Progenitor cell of endocrine pancreas (in vitro differentiated cells): ENCODE results near the gene ADCYAP1. TPM values are rescaled to one million over a fixed set of nuclear protein-coding genes. Genes with fewer than 3 reads are reported as not detected.

ENCODE experiments used
- DNase-seq: peaks from one replicate; pipeline ENCODE4 v3.0.0; 2021; ENCODE audit warnings: low spot score; ENCODE audit not compliant: unreplicated experiment
- H3K27ac Mint-ChIP-seq: 2 replicates; pipeline ENCODE4 v1.8.0; 2021; ENCODE audit warnings: mild to moderate bottlenecking, moderate library complexity, mixed read lengths
- H3K27me3 Mint-ChIP-seq: 2 replicates; pipeline ENCODE4 v1.8.0; 2021; ENCODE audit warnings: mixed read lengths
- H3K36me3 Mint-ChIP-seq: 2 replicates; pipeline ENCODE4 v1.8.0; 2022; ENCODE audit warnings: mixed read lengths; ENCODE audit not compliant: insufficient read depth
- H3K4me1 Mint-ChIP-seq: 2 replicates; pipeline ENCODE4 v1.8.0; 2021; ENCODE audit warnings: low read depth, mixed read lengths
- H3K4me3 Mint-ChIP-seq: 2 replicates; pipeline ENCODE4 v1.8.0; 2021; ENCODE audit warnings: low read depth, mild to moderate bottlenecking, moderate library complexity, mixed read lengths
- H3K9me3 Mint-ChIP-seq: 2 replicates; pipeline ENCODE4 v1.8.0; 2021; ENCODE audit warnings: low read depth, mixed read lengths
- total RNA-seq: library from RNA; stranded (reverse); gene quantifications from 2 replicates; pipeline ENCODE4 v1.2.1, GENCODE V29; 2021
- TF ChIP-seq, protein P1 (sequence below): fragments of 200-600 bp; sonication (generic); IDR thresholded peaks from one replicate; pipeline ENCODE4 v1.5.0; 2021; ENCODE audit warnings: antibody characterized with exemption, mild to moderate bottlenecking; ENCODE audit not compliant: unreplicated experiment

The ADCYAP1 gene
- total RNA-seq, 1 donor from 2014 or later: not detected

DNA sequence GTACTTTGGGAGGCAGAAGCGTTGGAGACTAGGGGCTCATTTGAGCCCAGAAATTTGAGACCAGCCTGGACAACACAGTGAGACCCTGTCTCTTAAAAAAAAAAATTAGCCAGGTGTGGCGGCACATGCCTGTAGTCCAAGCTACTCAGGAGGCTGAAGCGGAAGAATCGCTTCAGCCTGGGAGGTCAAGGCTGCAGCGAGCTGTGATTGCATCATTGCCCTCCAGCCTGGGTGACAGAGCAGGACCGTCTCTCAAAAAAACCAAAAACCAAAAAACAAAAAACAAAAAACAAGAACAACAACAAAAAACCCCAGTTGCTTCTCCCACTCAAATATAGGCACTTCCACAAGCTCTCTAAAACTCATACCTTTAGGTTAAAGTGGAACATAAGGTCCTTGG, 27.4 kb upstream of the ADCYAP1 start:
- no peak overlapping the region for H3K4me3 Mint-ChIP-seq
- TF ChIP-seq, protein P1, sequence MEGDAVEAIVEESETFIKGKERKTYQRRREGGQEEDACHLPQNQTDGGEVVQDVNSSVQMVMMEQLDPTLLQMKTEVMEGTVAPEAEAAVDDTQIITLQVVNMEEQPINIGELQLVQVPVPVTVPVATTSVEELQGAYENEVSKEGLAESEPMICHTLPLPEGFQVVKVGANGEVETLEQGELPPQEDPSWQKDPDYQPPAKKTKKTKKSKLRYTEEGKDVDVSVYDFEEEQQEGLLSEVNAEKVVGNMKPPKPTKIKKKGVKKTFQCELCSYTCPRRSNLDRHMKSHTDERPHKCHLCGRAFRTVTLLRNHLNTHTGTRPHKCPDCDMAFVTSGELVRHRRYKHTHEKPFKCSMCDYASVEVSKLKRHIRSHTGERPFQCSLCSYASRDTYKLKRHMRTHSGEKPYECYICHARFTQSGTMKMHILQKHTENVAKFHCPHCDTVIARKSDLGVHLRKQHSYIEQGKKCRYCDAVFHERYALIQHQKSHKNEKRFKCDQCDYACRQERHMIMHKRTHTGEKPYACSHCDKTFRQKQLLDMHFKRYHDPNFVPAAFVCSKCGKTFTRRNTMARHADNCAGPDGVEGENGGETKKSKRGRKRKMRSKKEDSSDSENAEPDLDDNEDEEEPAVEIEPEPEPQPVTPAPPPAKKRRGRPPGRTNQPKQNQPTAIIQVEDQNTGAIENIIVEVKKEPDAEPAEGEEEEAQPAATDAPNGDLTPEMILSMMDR: no peak
- H3K4me1 Mint-ChIP-seq: no peaks in the 10 kb centered on the region
- no peak overlapping the region for H3K27ac Mint-ChIP-seq
- no peak for DNase-seq
- H3K9me3 Mint-ChIP-seq: no peaks in the 10 kb centered on the region
- H3K27me3 Mint-ChIP-seq: peaks cover 7% of the 10 kb centered on the region
- no peaks in the 10 kb centered on the region for H3K36me3 Mint-ChIP-seq

- TF ChIP-seq, protein P1: no peak
- no peak for DNase-seq
- no peaks in the 10 kb centered on the region for H3K4me1 Mint-ChIP-seq
- H3K36me3 Mint-ChIP-seq: no peaks in the 10 kb centered on the region
- H3K27me3 Mint-ChIP-seq: peaks cover 21% of the 10 kb centered on the region
- no peak overlapping the region for H3K4me3 Mint-ChIP-seq
- H3K9me3 Mint-ChIP-seq: no peaks in the 10 kb centered on the region
- H3K27ac Mint-ChIP-seq: no peak overlapping the region
Measured at GRCh38 chr18:886076-886475, 18.6 kb upstream of the ADCYAP1 start.

DNA sequence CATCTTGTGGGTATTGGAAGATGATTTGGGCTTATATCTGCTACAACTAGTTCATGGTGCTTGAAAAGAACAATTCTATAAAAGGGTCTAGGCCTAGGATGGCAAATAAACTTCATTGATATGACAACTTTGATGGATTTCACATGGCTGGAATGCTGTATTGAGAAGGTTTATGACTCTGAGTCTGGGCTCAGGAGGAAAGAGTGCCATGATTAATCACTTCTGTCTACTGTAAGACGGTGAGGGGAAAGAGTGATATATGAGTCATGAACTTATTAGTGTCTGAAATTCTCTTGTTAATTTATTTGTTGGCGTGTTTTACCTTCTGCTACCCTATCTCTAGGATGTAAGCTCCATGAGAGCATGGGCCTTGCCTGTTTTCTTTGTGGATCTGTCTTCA, 17.0 kb upstream of the ADCYAP1 start:
- TF ChIP-seq, protein P1: no peak
- Mint-ChIP-seq H3K27ac (no peak overlapping the region), H3K4me1 (no peaks in the 10 kb centered on the region), H3K27me3 (peaks cover 28% of the 10 kb centered on the region), H3K36me3 (no peaks in the 10 kb centered on the region), H3K4me3 (no peak overlapping the region), H3K9me3 (no peaks in the 10 kb centered on the region)
- DNase-seq: no peak

- Mint-ChIP-seq H3K36me3 (no peaks in the 10 kb centered on the region), H3K27me3 (peaks cover 22% of the 10 kb centered on the region), H3K4me3 (no peak overlapping the region), H3K4me1 (no peaks in the 10 kb centered on the region), H3K27ac (no peak overlapping the region), H3K9me3 (no peaks in the 10 kb centered on the region)
- no peak for DNase-seq
- TF ChIP-seq, protein P1: no peak
Measured at GRCh38 chr18:892316-892715, 12.4 kb upstream of the ADCYAP1 start.

DNA sequence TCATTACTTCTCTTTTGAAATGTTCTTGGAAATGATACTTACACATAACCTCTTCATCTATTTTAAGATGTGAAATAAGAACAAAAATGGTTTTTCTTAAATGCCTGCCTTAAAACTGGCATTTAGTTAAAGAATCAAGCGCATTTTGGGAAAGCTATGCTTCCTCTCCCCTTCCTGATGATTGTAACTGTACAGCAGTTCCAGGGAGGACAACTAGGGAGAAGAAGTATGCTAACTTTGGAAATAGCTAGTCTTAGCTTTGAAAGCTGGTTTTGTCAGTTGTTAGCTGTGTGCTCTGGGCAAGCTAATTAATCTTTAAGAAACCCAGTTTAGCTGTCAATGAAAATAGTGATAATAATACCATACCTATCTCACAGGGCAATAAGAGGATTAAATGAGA, 8.4 kb upstream of the ADCYAP1 start:
- TF ChIP-seq, protein P1: no peak
- Mint-ChIP-seq H3K27ac (no peak overlapping the region), H3K27me3 (peaks cover 54% of the 10 kb centered on the region), H3K36me3 (no peaks in the 10 kb centered on the region), H3K4me1 (no peaks in the 10 kb centered on the region), H3K4me3 (no peak overlapping the region), H3K9me3 (no peaks in the 10 kb centered on the region)
- no peak for DNase-seq
